HFFc6 (cell line): Measurements from ENCODE around the gene COMMD1. TPM values are rescaled to one million over a fixed set of nuclear protein-coding genes. Genes with fewer than 3 reads are reported as not detected.
"Not testable (repeated sequence)": the region's sequence is repeated elsewhere in the genome, so short reads cannot be mapped to it uniquely, and the experiment has no call there.

Source experiments
- DNase-seq: peaks from one replicate; pipeline ENCODE4 v3.0.0-alpha.2; 2018
- H3K27ac Mint-ChIP-seq: 2 replicates; pipeline ENCODE4 v1.8.0; 2020; ENCODE audit warnings: mild to moderate bottlenecking, mixed read lengths
- H3K27me3 Mint-ChIP-seq: 2 replicates; pipeline ENCODE4 v1.8.0; 2021; ENCODE audit warnings: mild to moderate bottlenecking, moderate library complexity, mixed read lengths; ENCODE audit not compliant: insufficient read depth
- H3K36me3 Mint-ChIP-seq: 2 replicates; pipeline ENCODE4 v1.8.0; 2021; ENCODE audit warnings: low read depth, mixed read lengths
- H3K4me1 Mint-ChIP-seq: 2 replicates; pipeline ENCODE4 v1.8.0; 2020; ENCODE audit warnings: low read depth, mixed read lengths
- H3K4me3 Mint-ChIP-seq: 2 replicates; pipeline ENCODE4 v1.8.0; 2020; ENCODE audit warnings: mild to moderate bottlenecking, moderate library complexity, mixed read lengths
- H3K9me3 Mint-ChIP-seq: 2 replicates; pipeline ENCODE4 v1.8.0; 2020; ENCODE audit warnings: mild to moderate bottlenecking, mixed read lengths
- CTCF ChIP-seq: fragments of 200-600 bp; sonication (generic); IDR thresholded peaks from 2 replicates; pipeline ENCODE4 v1.5.0; 2021; ENCODE audit warnings: antibody characterized with exemption, mild to moderate bottlenecking
- total RNA-seq, 6 experiments: library from RNA; stranded (reverse); fragmentation: NEBNext Ultra II Directional; extraction: Animal tissue kit (Norgen Biotek cat#: 25700); gene quantifications; 2 replicates in 1 of 6; 3 replicates in 5 of 6; pipeline ENCODE4 v1.2.3, GENCODE V29; 2021

Gene COMMD1
- total RNA-seq, 6 experiments from 2014 or later, result 41.1 to 53.6 (median 48.3) TPM

- peaks cover 12% of the 10 kb centered on the region for H3K4me1 Mint-ChIP-seq
- peaks cover 4% of the 10 kb centered on the region; the same call in 1 of the 2 replicates for H3K9me3 Mint-ChIP-seq
- H3K27me3 Mint-ChIP-seq, result 0 out of 2 replicates have a peak, but pooled peaks cover 4% of the 10 kb centered on the region
- no peak for DNase-seq
- no peak overlapping the region for H3K27ac Mint-ChIP-seq
- TF ChIP-seq CTCF, result no peak
- peaks cover 5% of the 10 kb centered on the region; the same call in 1 of the 2 replicates for H3K36me3 Mint-ChIP-seq
- H3K4me3 Mint-ChIP-seq, result no peak overlapping the region
Observed at GRCh38 chr2:62036761-62037250, 131.3 kb downstream of the COMMD1 start.

DNA sequence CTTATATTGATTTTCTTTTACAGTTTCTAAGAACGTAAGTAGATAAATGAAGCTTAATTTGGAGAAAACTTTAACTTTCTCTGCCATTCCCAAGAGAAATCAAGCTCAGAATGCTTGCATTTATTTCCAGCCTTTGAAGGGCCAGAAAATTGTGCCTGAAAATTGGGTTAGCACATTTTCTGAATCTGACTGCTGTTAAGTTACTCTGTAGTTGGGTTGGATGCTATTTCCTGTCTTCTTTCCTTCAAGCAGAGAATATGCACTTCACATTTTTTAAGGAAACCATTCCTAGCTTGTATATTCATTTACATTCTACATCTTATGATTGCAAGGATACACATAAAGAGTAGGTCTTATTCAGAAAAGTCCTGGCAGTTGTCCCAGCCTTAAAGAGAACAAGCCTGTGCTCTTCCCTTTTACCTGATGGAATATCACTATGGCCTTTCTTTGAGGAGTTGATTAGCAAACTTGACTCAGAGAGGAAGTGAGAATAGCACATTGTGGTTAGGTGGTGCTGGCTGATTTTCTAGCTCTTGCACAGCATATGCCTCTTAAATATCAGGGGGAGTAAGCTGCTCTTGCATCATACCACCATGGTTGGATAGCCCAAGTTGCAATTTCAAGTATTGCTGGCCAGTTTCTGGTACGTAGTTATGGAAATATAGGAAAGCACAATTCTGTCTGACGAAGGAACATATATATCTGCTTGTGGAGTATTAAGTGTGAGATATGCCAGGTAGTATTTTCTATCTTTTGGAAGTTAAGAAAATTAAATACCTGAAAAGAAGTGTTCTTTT is 133.7 kb downstream of the COMMD1 start:
- no peak overlapping the region for H3K4me3 Mint-ChIP-seq
- 0 out of 2 replicates have a peak, but pooled peaks cover 4% of the 10 kb centered on the region for H3K27me3 Mint-ChIP-seq
- no peak for TF ChIP-seq CTCF
- DNase-seq, result no peak
- peaks cover 4% of the 10 kb centered on the region; the same call in 1 of the 2 replicates for H3K9me3 Mint-ChIP-seq
- peaks cover 9% of the 10 kb centered on the region for H3K4me1 Mint-ChIP-seq
- H3K36me3 Mint-ChIP-seq, result peaks cover 9% of the 10 kb centered on the region
- no peak overlapping the region for H3K27ac Mint-ChIP-seq

DNA sequence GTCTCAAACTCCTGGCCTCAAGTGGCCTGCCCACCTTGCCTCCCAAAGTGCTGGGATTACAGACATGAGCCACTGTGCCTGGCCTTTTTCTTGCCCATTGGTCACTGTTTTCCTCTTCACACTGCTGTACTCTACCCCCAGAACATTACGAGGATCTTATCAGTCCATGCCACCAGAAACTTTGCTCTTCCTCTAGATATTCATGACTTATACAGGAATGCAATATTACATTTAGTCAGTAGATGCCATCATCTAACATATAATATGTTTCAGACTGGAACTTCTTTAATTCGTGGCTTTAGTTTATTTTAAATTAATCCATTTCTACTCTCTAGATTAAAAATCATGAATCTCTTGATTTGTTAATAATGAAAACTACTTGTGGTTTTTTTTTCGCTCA is 135.5 kb downstream of the COMMD1 start:
- Mint-ChIP-seq H3K27ac (no peak overlapping the region), H3K9me3 (peaks cover 13% of the 10 kb centered on the region), H3K4me1 (peaks cover 9% of the 10 kb centered on the region), H3K36me3 (peaks cover 13% of the 10 kb centered on the region), H3K27me3 (0 out of 2 replicates have a peak, but pooled peaks cover 3% of the 10 kb centered on the region), H3K4me3 (no peak overlapping the region)
- TF ChIP-seq CTCF, result no peak
- DNase-seq, result no peak

- H3K27ac Mint-ChIP-seq, result not testable (repeated sequence)
- peaks cover 13% of the 10 kb centered on the region for H3K9me3 Mint-ChIP-seq
Observed at GRCh38 chr2:62041701-62042385, 136.4 kb downstream of the COMMD1 start.

GRCh38 chr2:62042400-62042799 is 136.9 kb downstream of the COMMD1 start:
- H3K36me3 Mint-ChIP-seq, result peaks cover 13% of the 10 kb centered on the region
- H3K27ac Mint-ChIP-seq, result no peak overlapping the region
- H3K4me1 Mint-ChIP-seq, result peaks cover 9% of the 10 kb centered on the region
- DNase-seq, result no peak
- TF ChIP-seq CTCF, result no peak
- no peak overlapping the region for H3K4me3 Mint-ChIP-seq
- H3K27me3 Mint-ChIP-seq, result 0 out of 2 replicates have a peak, but pooled peaks cover 3% of the 10 kb centered on the region
- peaks cover 13% of the 10 kb centered on the region for H3K9me3 Mint-ChIP-seq

More at GRCh38 chr2:62041701-62042385, 136.4 kb downstream of the COMMD1 start:
- H3K4me1 Mint-ChIP-seq, H3K27me3 Mint-ChIP-seq, H3K4me3 Mint-ChIP-seq, DNase-seq: not testable (repeated sequence)
- H3K36me3 Mint-ChIP-seq, result peaks cover 13% of the 10 kb centered on the region

DNA sequence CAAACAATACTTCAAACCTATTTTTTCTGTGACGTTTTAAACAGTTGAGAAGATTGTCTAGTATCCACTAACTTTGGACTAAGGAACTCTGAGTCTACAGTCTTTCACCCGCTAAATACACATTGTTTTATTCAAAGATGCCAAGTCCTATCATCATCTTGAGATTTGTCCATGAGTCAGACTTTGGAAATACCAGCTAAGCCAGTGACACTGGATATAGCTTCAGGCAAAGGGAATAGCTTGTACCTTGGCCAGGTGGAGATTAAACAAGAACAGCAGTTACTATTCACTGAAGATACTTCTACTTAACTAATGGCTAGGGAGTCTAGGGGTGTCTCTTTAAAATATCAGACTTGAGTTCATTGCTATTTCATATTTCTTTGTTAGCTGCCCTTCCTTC is 137.5 kb downstream of the COMMD1 start:
- Mint-ChIP-seq H3K27me3 (0 out of 2 replicates have a peak, but pooled peaks cover under 1% of the 10 kb centered on the region), H3K36me3 (peaks cover 13% of the 10 kb centered on the region), H3K9me3 (peaks cover 13% of the 10 kb centered on the region), H3K4me1 (peaks cover 9% of the 10 kb centered on the region), H3K4me3 (no peak overlapping the region), H3K27ac (no peak overlapping the region)
- no peak for DNase-seq
- TF ChIP-seq CTCF, result no peak
